DND-41 (cell line): ENCODE measurements around the gene XPR1.

Experiments used
- EZH2 ChIP-seq: IDR thresholded peaks from 3 replicates; pipeline ENCODE4 v1.6.1; 2012; ENCODE audit warnings: borderline replicate concordance, low read depth, mild to moderate bottlenecking, moderate library complexity, low read length, inconsistent platforms; ENCODE audit not compliant: severe bottlenecking
- TF ChIP-seq, protein P1 (sequence below): IDR thresholded peaks from 2 replicates; pipeline ENCODE4 v1.5.1; 2012; ENCODE audit warnings: borderline replicate concordance, low read length, moderate library complexity, mild to moderate bottlenecking; ENCODE audit not compliant: poor library complexity, severe bottlenecking; ENCODE audit errors: extremely low read depth

DNA sequence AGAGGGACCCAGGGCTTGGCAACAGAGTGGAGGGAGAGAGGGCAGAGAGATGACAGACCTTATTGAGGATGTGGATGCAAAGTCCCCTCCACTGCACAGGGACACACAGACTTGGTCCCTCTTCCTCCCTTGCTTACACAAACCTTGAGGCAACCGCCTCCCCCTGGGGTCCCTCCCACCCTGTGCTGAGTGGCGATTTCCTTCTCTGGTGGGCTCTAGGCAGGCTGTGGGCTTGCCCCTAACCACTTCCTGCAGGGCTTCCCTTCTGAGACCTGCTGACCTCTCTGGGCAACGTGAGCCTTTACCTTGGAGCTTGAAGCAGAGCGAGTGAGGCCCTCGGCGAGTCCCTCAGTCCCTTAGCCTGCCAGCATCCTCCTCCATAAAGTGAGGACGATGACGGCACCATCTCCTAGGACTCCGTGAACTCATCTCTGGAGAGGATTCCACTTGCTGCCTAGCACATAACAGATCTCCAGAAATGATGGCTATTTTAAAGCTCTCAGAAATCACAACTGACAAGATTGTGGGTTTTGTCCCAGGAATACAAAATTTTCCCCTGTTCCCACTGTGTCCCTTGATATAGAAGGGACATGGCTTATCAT is 305.9 kb downstream of the XPR1 start:
- TF ChIP-seq, protein P1, sequence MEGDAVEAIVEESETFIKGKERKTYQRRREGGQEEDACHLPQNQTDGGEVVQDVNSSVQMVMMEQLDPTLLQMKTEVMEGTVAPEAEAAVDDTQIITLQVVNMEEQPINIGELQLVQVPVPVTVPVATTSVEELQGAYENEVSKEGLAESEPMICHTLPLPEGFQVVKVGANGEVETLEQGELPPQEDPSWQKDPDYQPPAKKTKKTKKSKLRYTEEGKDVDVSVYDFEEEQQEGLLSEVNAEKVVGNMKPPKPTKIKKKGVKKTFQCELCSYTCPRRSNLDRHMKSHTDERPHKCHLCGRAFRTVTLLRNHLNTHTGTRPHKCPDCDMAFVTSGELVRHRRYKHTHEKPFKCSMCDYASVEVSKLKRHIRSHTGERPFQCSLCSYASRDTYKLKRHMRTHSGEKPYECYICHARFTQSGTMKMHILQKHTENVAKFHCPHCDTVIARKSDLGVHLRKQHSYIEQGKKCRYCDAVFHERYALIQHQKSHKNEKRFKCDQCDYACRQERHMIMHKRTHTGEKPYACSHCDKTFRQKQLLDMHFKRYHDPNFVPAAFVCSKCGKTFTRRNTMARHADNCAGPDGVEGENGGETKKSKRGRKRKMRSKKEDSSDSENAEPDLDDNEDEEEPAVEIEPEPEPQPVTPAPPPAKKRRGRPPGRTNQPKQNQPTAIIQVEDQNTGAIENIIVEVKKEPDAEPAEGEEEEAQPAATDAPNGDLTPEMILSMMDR = no peak
- TF ChIP-seq EZH2 = no peak
